HG02885 (cell line): ENCODE results near the gene RAPGEF5.

Experiments used
- ATAC-seq: cut with Tn5 transposase; IDR thresholded peaks from one replicate; pipeline ENCODE4 v1.9.1; 2021; ENCODE audit warnings: mild to moderate bottlenecking; ENCODE audit not compliant: unreplicated experiment, poor library complexity

The RAPGEF5 gene

GRCh38 chr7:22271311-22271710 is 85.6 kb downstream of the RAPGEF5 start:
- no peak for ATAC-seq

- ATAC-seq, result no peak
Measured at GRCh38 chr7:22270371-22270770, 86.6 kb downstream of the RAPGEF5 start.

- ATAC-seq, result no peak
Measured at GRCh38 chr7:22269963-22270362, 87.0 kb downstream of the RAPGEF5 start.

GRCh38 chr7:22268884-22269421 is 88.0 kb downstream of the RAPGEF5 start:
- ATAC-seq, result no peak

GRCh38 chr7:22267930-22268615 is 88.9 kb downstream of the RAPGEF5 start:
- ATAC-seq, result no peak

GRCh38 chr7:22262538-22262937 is 94.4 kb downstream of the RAPGEF5 start:
- no peak for ATAC-seq

- ATAC-seq, result no peak
Measured at GRCh38 chr7:22256541-22257096, 100.3 kb downstream of the RAPGEF5 start.

- ATAC-seq, result no peak
Measured at GRCh38 chr7:22255834-22256233, 101.1 kb downstream of the RAPGEF5 start.

GRCh38 chr7:22255342-22255741 is 101.6 kb downstream of the RAPGEF5 start:
- ATAC-seq, result no peak

GRCh38 chr7:22252936-22253536 is 103.9 kb downstream of the RAPGEF5 start:
- no peak for ATAC-seq

GRCh38 chr7:22252016-22252415 is 104.9 kb downstream of the RAPGEF5 start:
- no peak for ATAC-seq

- no peak for ATAC-seq
Measured at GRCh38 chr7:22251281-22251680, 105.7 kb downstream of the RAPGEF5 start.

GRCh38 chr7:22250390-22250789 is 106.6 kb downstream of the RAPGEF5 start:
- ATAC-seq, result no peak

GRCh38 chr7:22248111-22248809 is 108.7 kb downstream of the RAPGEF5 start:
- ATAC-seq, result no peak

- no peak for ATAC-seq
Measured at GRCh38 chr7:22241805-22242390, 115.1 kb downstream of the RAPGEF5 start.

GRCh38 chr7:22240904-22241571 is 115.9 kb downstream of the RAPGEF5 start:
- ATAC-seq, result no peak

GRCh38 chr7:22238354-22239311 is 118.3 kb downstream of the RAPGEF5 start:
- ATAC-seq, result no peak

GRCh38 chr7:22235134-22235533 is 121.8 kb downstream of the RAPGEF5 start:
- no peak for ATAC-seq

- ATAC-seq, result no peak
Measured at GRCh38 chr7:22234227-22234626, 122.7 kb downstream of the RAPGEF5 start.
